ENCODE data around the gene LRFN3.

Gene LRFN3

DNA sequence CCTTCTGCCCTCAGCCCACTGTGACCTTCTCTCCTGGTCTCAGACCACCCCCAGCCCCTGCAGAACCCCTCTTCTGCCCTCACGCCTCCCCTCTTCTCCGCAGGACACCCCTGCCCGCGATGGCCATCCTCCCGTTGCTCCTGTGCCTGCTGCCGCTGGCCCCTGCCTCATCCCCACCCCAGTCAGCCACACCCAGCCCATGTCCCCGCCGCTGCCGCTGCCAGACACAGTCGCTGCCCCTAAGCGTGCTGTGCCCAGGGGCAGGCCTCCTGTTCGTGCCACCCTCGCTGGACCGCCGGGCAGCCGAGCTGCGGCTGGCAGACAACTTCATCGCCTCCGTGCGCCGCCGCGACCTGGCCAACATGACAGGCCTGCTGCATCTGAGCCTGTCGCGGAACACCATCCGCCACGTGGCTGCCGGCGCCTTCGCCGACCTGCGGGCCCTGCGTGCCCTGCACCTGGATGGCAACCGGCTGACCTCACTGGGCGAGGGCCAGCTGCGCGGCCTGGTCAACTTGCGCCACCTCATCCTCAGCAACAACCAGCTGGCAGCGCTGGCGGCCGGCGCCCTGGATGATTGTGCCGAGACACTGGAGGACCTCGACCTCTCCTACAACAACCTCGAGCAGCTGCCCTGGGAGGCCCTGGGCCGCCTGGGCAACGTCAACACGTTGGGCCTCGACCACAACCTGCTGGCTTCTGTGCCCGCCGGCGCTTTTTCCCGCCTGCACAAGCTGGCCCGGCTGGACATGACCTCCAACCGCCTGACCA is 3.3 kb downstream of the LRFN3 start:
- 94% methylated on average over 39 to 54 of the region's 55 CpGs for WGBS, 2 experiments (ENCODE audit: insufficient coverage in 2 of 2)
- peaks cover 18% of the 10 kb centered on the region for H3K36me3 ChIP-seq (ENCODE audit: control insufficient read depth, insufficient read depth, low read length)
- H3K27ac ChIP-seq (ENCODE audit: low read depth, low read length, severe bottlenecking) = no peak overlapping the region
- H3K4me1 ChIP-seq (ENCODE audit: control insufficient read depth, insufficient read depth, low read length, poor library complexity, severe bottlenecking) = no peaks in the 10 kb centered on the region
- H3K4me3 ChIP-seq (ENCODE audit: extremely low read depth, insufficient read depth, low read length, poor library complexity, severe bottlenecking) = no peak overlapping the region
- no peaks in the 10 kb centered on the region for H3K9me3 ChIP-seq (ENCODE audit: control insufficient read depth, low read length)

- Histone ChIP-seq H3K9me3 (ENCODE audit: control insufficient read depth, low read length) (no peaks in the 10 kb centered on the region), H3K4me1 (ENCODE audit: control insufficient read depth, insufficient read depth, low read length, poor library complexity, severe bottlenecking) (no peaks in the 10 kb centered on the region), H3K27ac (ENCODE audit: low read depth, low read length, severe bottlenecking) (no peak overlapping the region), H3K36me3 (ENCODE audit: control insufficient read depth, insufficient read depth, low read length) (peaks cover 18% of the 10 kb centered on the region), H3K4me3 (ENCODE audit: extremely low read depth, insufficient read depth, low read length, poor library complexity, severe bottlenecking) (no peak overlapping the region)
- WGBS, 2 experiments (ENCODE audit: insufficient coverage in 2 of 2) = 95 to 98% methylated on average over 38 to 49 of the region's 51 CpGs
These were observed 4.1 kb downstream of the LRFN3 start for GRCh38 chr19:35940078-35940775.

- H3K36me3 ChIP-seq (ENCODE audit: control insufficient read depth, insufficient read depth, low read length) = peaks cover 18% of the 10 kb centered on the region
- H3K9me3 ChIP-seq (ENCODE audit: control insufficient read depth, low read length) = no peaks in the 10 kb centered on the region
- WGBS, 2 experiments (ENCODE audit: insufficient coverage in 2 of 2) = 88 to 95% methylated on average over 3 to 4 of the region's 4 CpGs
- no peaks in the 10 kb centered on the region for H3K4me1 ChIP-seq (ENCODE audit: control insufficient read depth, insufficient read depth, low read length, poor library complexity, severe bottlenecking)
- no peak overlapping the region for H3K27ac ChIP-seq (ENCODE audit: low read depth, low read length, severe bottlenecking)
- no peak overlapping the region for H3K4me3 ChIP-seq (ENCODE audit: extremely low read depth, insufficient read depth, low read length, poor library complexity, severe bottlenecking)
These were observed 4.7 kb downstream of the LRFN3 start for GRCh38 chr19:35940839-35941238.

- Histone ChIP-seq H3K4me3 (ENCODE audit: extremely low read depth, insufficient read depth, low read length, poor library complexity, severe bottlenecking) (no peak overlapping the region), H3K4me1 (ENCODE audit: control insufficient read depth, insufficient read depth, low read length, poor library complexity, severe bottlenecking) (no peaks in the 10 kb centered on the region), H3K27ac (ENCODE audit: low read depth, low read length, severe bottlenecking) (no peak overlapping the region), H3K36me3 (ENCODE audit: control insufficient read depth, insufficient read depth, low read length) (peaks cover 18% of the 10 kb centered on the region), H3K9me3 (ENCODE audit: control insufficient read depth, low read length) (no peaks in the 10 kb centered on the region)
- 100% methylated on average over 2 of the region's 3 CpGs for WGBS, 2 experiments (ENCODE audit: insufficient coverage in 2 of 2)
These were observed 6.1 kb downstream of the LRFN3 start for GRCh38 chr19:35942235-35942634.

- H3K4me3 ChIP-seq (ENCODE audit: extremely low read depth, insufficient read depth, low read length, poor library complexity, severe bottlenecking) = no peak overlapping the region
- H3K4me1 ChIP-seq (ENCODE audit: control insufficient read depth, insufficient read depth, low read length, poor library complexity, severe bottlenecking) = no peaks in the 10 kb centered on the region
- H3K36me3 ChIP-seq (ENCODE audit: control insufficient read depth, insufficient read depth, low read length) = peaks cover 16% of the 10 kb centered on the region
These were observed 7.4 kb downstream of the LRFN3 start for GRCh38 chr19:35943321-35944301.

DNA sequence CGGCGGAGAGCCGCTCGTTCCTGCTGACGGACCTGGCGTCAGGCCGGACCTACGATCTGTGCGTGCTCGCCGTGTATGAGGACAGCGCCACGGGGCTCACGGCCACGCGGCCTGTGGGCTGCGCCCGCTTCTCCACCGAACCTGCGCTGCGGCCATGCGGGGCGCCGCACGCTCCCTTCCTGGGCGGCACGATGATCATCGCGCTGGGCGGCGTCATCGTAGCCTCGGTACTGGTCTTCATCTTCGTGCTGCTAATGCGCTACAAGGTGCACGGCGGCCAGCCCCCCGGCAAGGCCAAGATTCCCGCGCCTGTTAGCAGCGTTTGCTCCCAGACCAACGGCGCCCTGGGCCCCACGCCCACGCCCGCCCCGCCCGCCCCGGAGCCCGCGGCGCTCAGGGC is 8.4 kb downstream of the LRFN3 start:
- Histone ChIP-seq H3K27ac (ENCODE audit: low read depth, low read length, severe bottlenecking) (no peak overlapping the region), H3K4me1 (ENCODE audit: control insufficient read depth, insufficient read depth, low read length, poor library complexity, severe bottlenecking) (no peaks in the 10 kb centered on the region), H3K36me3 (ENCODE audit: control insufficient read depth, insufficient read depth, low read length) (peaks cover 13% of the 10 kb centered on the region), H3K9me3 (ENCODE audit: control insufficient read depth, low read length) (no peaks in the 10 kb centered on the region), H3K4me3 (ENCODE audit: extremely low read depth, insufficient read depth, low read length, poor library complexity, severe bottlenecking) (no peak overlapping the region)
- WGBS, 2 experiments (ENCODE audit: insufficient coverage in 2 of 2) = 93 to 97% methylated on average over 42 to 45 of the region's 52 CpGs

More at GRCh38 chr19:35943321-35944301, 7.4 kb downstream of the LRFN3 start:
- no peak overlapping the region for H3K27ac ChIP-seq (ENCODE audit: low read depth, low read length, severe bottlenecking)
- no peaks in the 10 kb centered on the region for H3K9me3 ChIP-seq (ENCODE audit: control insufficient read depth, low read length)
- WGBS, 2 experiments (ENCODE audit: insufficient coverage in 2 of 2) = 91 to 96% methylated on average over 8 to 9 of the region's 9 CpGs

- Histone ChIP-seq H3K4me1 (ENCODE audit: control insufficient read depth, insufficient read depth, low read length, poor library complexity, severe bottlenecking) (no peaks in the 10 kb centered on the region), H3K27ac (ENCODE audit: low read depth, low read length, severe bottlenecking) (no peak overlapping the region), H3K36me3 (ENCODE audit: control insufficient read depth, insufficient read depth, low read length) (peaks cover 7% of the 10 kb centered on the region), H3K4me3 (ENCODE audit: extremely low read depth, insufficient read depth, low read length, poor library complexity, severe bottlenecking) (no peak overlapping the region), H3K9me3 (ENCODE audit: control insufficient read depth, low read length) (no peaks in the 10 kb centered on the region)
- WGBS, 2 experiments (ENCODE audit: insufficient coverage in 2 of 2) = 93 to 100% methylated on average over 5 to 9 of the region's 11 CpGs
These were observed 9.1 kb downstream of the LRFN3 start for GRCh38 chr19:35945121-35945790.

GRCh38 chr19:35946203-35946602 is 10.0 kb downstream of the LRFN3 start:
- Histone ChIP-seq H3K4me1 (ENCODE audit: control insufficient read depth, insufficient read depth, low read length, poor library complexity, severe bottlenecking) (no peaks in the 10 kb centered on the region), H3K27ac (ENCODE audit: low read depth, low read length, severe bottlenecking) (no peak overlapping the region), H3K4me3 (ENCODE audit: extremely low read depth, insufficient read depth, low read length, poor library complexity, severe bottlenecking) (no peak overlapping the region), H3K9me3 (ENCODE audit: control insufficient read depth, low read length) (no peaks in the 10 kb centered on the region), H3K36me3 (ENCODE audit: control insufficient read depth, insufficient read depth, low read length) (peaks cover 7% of the 10 kb centered on the region)
- WGBS, 2 experiments (ENCODE audit: insufficient coverage in 2 of 2) = 83 to 100% methylated on average over 1 to 2 of the region's 4 CpGs

- 17 to 33% methylated on average over 1 of the region's 2 CpGs for WGBS, 2 experiments (ENCODE audit: insufficient coverage in 2 of 2)
- no peak overlapping the region for H3K27ac ChIP-seq (ENCODE audit: low read depth, low read length, severe bottlenecking)
- no peaks in the 10 kb centered on the region for H3K9me3 ChIP-seq (ENCODE audit: control insufficient read depth, low read length)
- no peaks in the 10 kb centered on the region for H3K4me1 ChIP-seq (ENCODE audit: control insufficient read depth, insufficient read depth, low read length, poor library complexity, severe bottlenecking)
- no peak overlapping the region for H3K4me3 ChIP-seq (ENCODE audit: extremely low read depth, insufficient read depth, low read length, poor library complexity, severe bottlenecking)
- H3K36me3 ChIP-seq (ENCODE audit: control insufficient read depth, insufficient read depth, low read length) = no peaks in the 10 kb centered on the region
These were observed 13.0 kb downstream of the LRFN3 start for GRCh38 chr19:35949131-35949530.
